H1 (cell line): ENCODE results near the gene PTPRT. TPM values are rescaled to one million over a fixed set of nuclear protein-coding genes. Genes with fewer than 3 reads are reported as not detected.

ENCODE experiments used
- CTCF ChIA-PET: fragments of 300-600 bp; sonication (Branson Sonifier 250); formaldehyde crosslinking; loops from one replicate; lab custom pipeline; 2021; ENCODE audit not compliant: partially characterized antibody; lab: Charles Lee
- POLR2A ChIA-PET: fragments of 300-600 bp; sonication (Branson Sonifier 250); formaldehyde crosslinking; loops from one replicate; lab custom pipeline; 2021; ENCODE audit warnings: inconsistent platforms; ENCODE audit not compliant: partially characterized antibody; lab: Charles Lee
- DNase-seq, 2 experiments: peaks; one replicate each; pipeline versions ENCODE4 v3.0.0 to v3.0.0-alpha.2; 2010 to 2022; ENCODE audit warnings: low spot score in 2 of 2, low read depth in 1 of 2, mixed read lengths in 1 of 2
- FAIRE-seq: peaks from 2 replicates; lab custom pipeline; 2011; peaks lifted over from hg19 to GRCh38; lab: Jason Lieb, UNC
- H2AFZ ChIP-seq: 2 replicates; pipeline ENCODE4 v1.8.1; 2012; ENCODE audit warnings: low read length, inconsistent platforms
- H2AK5ac ChIP-seq: 2 replicates; pipeline ENCODE4 v1.6.1; 2013; ENCODE audit warnings: low read depth, low read length
- H2BK120ac ChIP-seq: replicated peaks from 2 replicates; pipeline ENCODE3; 2013; ENCODE audit warnings: low read depth, low read length, inconsistent platforms
- H2BK12ac ChIP-seq: 2 replicates; pipeline ENCODE4 v1.6.1; 2013; ENCODE audit warnings: low read depth, low read length
- H2BK15ac ChIP-seq: 2 replicates; pipeline ENCODE4 v1.6.1; 2013; ENCODE audit warnings: low read length
- H2BK20ac ChIP-seq: 2 replicates; pipeline ENCODE4 v1.6.1; 2013; ENCODE audit warnings: low read length
- H2BK5ac ChIP-seq: 2 replicates; pipeline ENCODE4 v1.6.1; 2013; ENCODE audit warnings: low read depth, low read length
- H3K14ac ChIP-seq: 2 replicates; pipeline ENCODE4 v1.6.1; 2013; ENCODE audit warnings: inconsistent platforms; ENCODE audit not compliant: insufficient read length
- H3K18ac ChIP-seq: 2 replicates; pipeline ENCODE4 v1.6.1; 2013; ENCODE audit warnings: low read length; ENCODE audit errors: extremely low read depth
- H3K23ac ChIP-seq: 2 replicates; pipeline ENCODE4 v1.6.1; 2013; ENCODE audit warnings: inconsistent platforms; ENCODE audit not compliant: insufficient read length
- H3K23me2 ChIP-seq: 2 replicates; pipeline ENCODE4 v1.6.1; 2013; ENCODE audit warnings: low read depth, low read length
- H3K27ac ChIP-seq: 2 replicates; pipeline ENCODE4 v1.6.1; 2011; ENCODE audit warnings: low read depth, low read length, inconsistent platforms
- H3K27me3 ChIP-seq, 4 experiments: replicated peaks in 1 of 4; 1 replicate in 1 of 4; 2 replicates in 3 of 4; pipeline versions ENCODE4 v1.6.1 to v1.8.1; 2011 to 2013; ENCODE audit warnings: low read length in 3 of 4, mild to moderate bottlenecking in 3 of 4, inconsistent platforms in 2 of 4, mixed read lengths in 2 of 4, moderate library complexity in 1 of 4; ENCODE audit not compliant: control insufficient read depth in 3 of 4, insufficient read depth in 3 of 4; ENCODE audit errors: extremely low read depth in 1 of 4
- H3K36me3 ChIP-seq, 4 experiments: 2 replicates each; pipeline versions ENCODE4 v1.6.1 to v1.8.1; 2011 to 2013; ENCODE audit warnings: mild to moderate bottlenecking in 4 of 4, low read length in 3 of 4, moderate library complexity in 2 of 4, control low read depth in 1 of 4, inconsistent platforms in 1 of 4; ENCODE audit not compliant: insufficient read depth in 4 of 4, control insufficient read depth in 2 of 4
- H3K4ac ChIP-seq: replicated peaks from 2 replicates; pipeline ENCODE3; 2013; ENCODE audit warnings: low read length, low read depth, mixed read lengths, inconsistent platforms; ENCODE audit not compliant: insufficient read length
- H3K4me1 ChIP-seq, 4 experiments: replicated peaks in 1 of 4; 1 replicate in 1 of 4; 2 replicates in 3 of 4; pipeline versions ENCODE4 v1.6.1 to v1.8.1; 2011 to 2013; ENCODE audit warnings: low read length in 3 of 4, inconsistent platforms in 2 of 4, mixed read lengths in 1 of 4; ENCODE audit not compliant: insufficient read depth in 4 of 4, control insufficient read depth in 3 of 4
- H3K4me2 ChIP-seq, 2 experiments: 2 replicates each; pipeline versions ENCODE4 v1.6.1 to v1.8.1; 2011 to 2013; ENCODE audit warnings: low read depth in 2 of 2, low read length in 2 of 2, control low read depth in 1 of 2, inconsistent platforms in 1 of 2, mild to moderate bottlenecking in 1 of 2; ENCODE audit not compliant: insufficient read depth in 1 of 2
- H3K4me3 ChIP-seq, 4 experiments: fragments of 200-600, 300-600 bp in 1 of 4; sonication (generic), shearing (Covaris generic), sonication (Bioruptor Twin) in 1 of 4; 2 replicates each; pipeline versions ENCODE4 v1.5.1 to v1.8.1; 2011 to 2016; ENCODE audit warnings: low read length in 4 of 4, low read depth in 3 of 4, control low read depth in 2 of 4, inconsistent platforms in 2 of 4, mild to moderate bottlenecking in 2 of 4, mixed read lengths in 1 of 4, moderate library complexity in 1 of 4; ENCODE audit not compliant: insufficient read depth in 2 of 4; ENCODE audit errors: extremely low read depth in 1 of 4
- H3K56ac ChIP-seq: replicated peaks from 2 replicates; pipeline ENCODE3; 2013; ENCODE audit warnings: low read depth, mild to moderate bottlenecking, mixed read lengths, low read length, inconsistent platforms; ENCODE audit not compliant: insufficient read length
- H3K79me1 ChIP-seq: 2 replicates; pipeline ENCODE4 v1.6.1; 2013; ENCODE audit warnings: low read depth, low read length, control low read depth
- H3K79me2 ChIP-seq, 2 experiments: 2 replicates each; pipeline versions ENCODE4 v1.6.1 to v1.8.1; 2012 to 2013; ENCODE audit warnings: low read length in 2 of 2, mild to moderate bottlenecking in 2 of 2, inconsistent platforms in 1 of 2; ENCODE audit not compliant: insufficient read depth in 2 of 2, control insufficient read depth in 1 of 2
- H3K9ac ChIP-seq, 4 experiments: replicated peaks in 1 of 4; 1 replicate in 1 of 4; 2 replicates in 3 of 4; pipeline versions ENCODE4 v1.6.1 to v1.8.1; 2011 to 2013; ENCODE audit warnings: low read depth in 3 of 4, low read length in 3 of 4, control low read depth in 2 of 4, mild to moderate bottlenecking in 2 of 4, moderate library complexity in 2 of 4, inconsistent platforms in 1 of 4; ENCODE audit errors: extremely low read depth in 1 of 4
- H3K9me3 ChIP-seq, 2 experiments: 2 replicates each; pipeline versions ENCODE4 v1.6.1 to v1.8.1; 2012 to 2013; ENCODE audit warnings: mild to moderate bottlenecking in 2 of 2, moderate library complexity in 2 of 2, control low read depth in 1 of 2, inconsistent platforms in 1 of 2, low read depth in 1 of 2, low read length in 1 of 2, mixed read lengths in 1 of 2; ENCODE audit not compliant: insufficient read depth in 2 of 2
- H4K20me1 ChIP-seq, 2 experiments: replicated peaks in 1 of 2; 2 replicates each; pipeline versions ENCODE3 to v1.8.1; 2011 to 2013; ENCODE audit warnings: inconsistent platforms in 2 of 2, low read length in 2 of 2, mild to moderate bottlenecking in 1 of 2; ENCODE audit not compliant: insufficient read depth in 2 of 2, control insufficient read depth in 1 of 2
- H4K5ac ChIP-seq: 2 replicates; pipeline ENCODE4 v1.6.1; 2013; ENCODE audit warnings: low read length, low read depth, mixed read lengths, inconsistent platforms; ENCODE audit not compliant: insufficient read length
- H4K8ac ChIP-seq: 2 replicates; pipeline ENCODE4 v1.8.0; 2013; ENCODE audit warnings: mild to moderate bottlenecking, moderate library complexity, low read length, inconsistent platforms; ENCODE audit not compliant: insufficient read depth; ENCODE audit errors: extremely low read depth
- H4K91ac ChIP-seq: replicated peaks from 2 replicates; pipeline ENCODE3; 2013; ENCODE audit warnings: low read length, mixed read lengths, inconsistent platforms; ENCODE audit not compliant: insufficient read length
- BRCA1 ChIP-seq: IDR thresholded peaks from 2 replicates; pipeline ENCODE4 v1.6.1; 2012; ENCODE audit warnings: low read depth, low read length, improper control_type of control experiment
- CBX5 ChIP-seq: fragments of 300-800, 300-1000 bp; sonication (generic); IDR thresholded peaks from 2 replicates; pipeline ENCODE4 v1.7.1; 2016; ENCODE audit warnings: antibody characterized with exemption, low read length, low read depth
- CEBPB ChIP-seq: IDR thresholded peaks from 2 replicates; pipeline ENCODE4 v1.6.1; 2012; ENCODE audit warnings: low read depth, low read length
- CHD2 ChIP-seq: IDR thresholded peaks from 2 replicates; pipeline ENCODE4 v1.6.1; 2012; ENCODE audit warnings: low read length, improper control_type of control experiment
- CREB1 ChIP-seq: IDR thresholded peaks from 2 replicates; pipeline ENCODE4 v1.6.1; 2012; ENCODE audit warnings: inconsistent platforms
- CTBP2 ChIP-seq: IDR thresholded peaks from 2 replicates; pipeline ENCODE4 v1.7.0; 2011; ENCODE audit warnings: borderline replicate concordance, mild to moderate bottlenecking, moderate library complexity, mixed read lengths, low read length; ENCODE audit not compliant: insufficient read depth, insufficient read length
- EGR1 ChIP-seq: IDR thresholded peaks from 2 replicates; pipeline ENCODE4 v1.6.1; 2011; ENCODE audit warnings: low read depth, low read length, borderline replicate concordance
- HDAC2 ChIP-seq, 2 experiments: fragments of 300-600 bp in 1 of 2; sonication (generic) in 1 of 2; IDR thresholded peaks; 2 replicates each; pipeline ENCODE4 v1.6.1; 2011 to 2012; ENCODE audit warnings: low read depth in 2 of 2, low read length in 2 of 2, mild to moderate bottlenecking in 2 of 2, moderate library complexity in 2 of 2, borderline replicate concordance in 1 of 2, inconsistent platforms in 1 of 2
- KDM5A ChIP-seq: fragments of 200-600 bp; IDR thresholded peaks from 2 replicates; pipeline ENCODE4 v1.7.1; 2012; ENCODE audit warnings: mild to moderate bottlenecking, low read length, inconsistent platforms, mixed read lengths
- MAFK ChIP-seq: IDR thresholded peaks from 2 replicates; pipeline ENCODE4 v1.6.1; 2012; ENCODE audit warnings: low read depth, mild to moderate bottlenecking, improper control_type of control experiment, low read length
- RBBP5 ChIP-seq: IDR thresholded peaks from 2 replicates; pipeline ENCODE4 v1.7.1; 2012; ENCODE audit warnings: low read depth, mild to moderate bottlenecking, inconsistent platforms, low read length, moderate library complexity, borderline replicate concordance
- SIN3A ChIP-seq, 2 experiments: IDR thresholded peaks in 1 of 2; conservative IDR thresholded peaks in 1 of 2; 2 replicates each; pipeline ENCODE4 v1.6.1; 2011 to 2012; ENCODE audit warnings: low read length in 2 of 2, improper control_type of control experiment in 1 of 2, low read depth in 1 of 2, mild to moderate bottlenecking in 1 of 2
- SIX5 ChIP-seq: IDR thresholded peaks from 2 replicates; pipeline ENCODE4 v1.6.1; 2011; ENCODE audit warnings: mild to moderate bottlenecking, low read depth, low read length
- SP1 ChIP-seq: IDR thresholded peaks from 2 replicates; pipeline ENCODE4 v1.6.1; 2011; ENCODE audit warnings: low read depth, low read length
- TBP ChIP-seq: IDR thresholded peaks from 2 replicates; pipeline ENCODE4 v1.6.1; 2011; ENCODE audit warnings: low read depth, low read length, improper control_type of control experiment
- USF2 ChIP-seq: IDR thresholded peaks from 2 replicates; pipeline ENCODE4 v1.6.1; 2011; ENCODE audit warnings: low read length, improper control_type of control experiment
- polyA plus RNA-seq, 7 experiments: library from polyadenylated mRNA; depleted of rRNA in 3 of 7; stranded (reverse) in 5 of 7; unstranded in 2 of 7; fragments of >200 nt in 5 of 7; fragments of 200-250 nt in 2 of 7; gene quantifications; 1 replicate in 5 of 7; 2 replicates in 1 of 7; 4 replicates in 1 of 7; pipeline versions ENCODE4 v1.2.1 to v1.2.3, GENCODE V29; 2011 to 2013; ENCODE audit warnings: missing spikeins in 2 of 7, mixed read lengths in 2 of 7
- total RNA-seq: library from RNA; stranded (reverse); fragmentation: NEBNext Ultra II Directional; extraction: Animal tissue kit (Norgen Biotek cat#: 25700); gene quantifications from 2 replicates; pipeline ENCODE4 v1.2.1, GENCODE V29; 2021

The PTPRT gene
- total and polyA plus RNA-seq, 2 of the 8 experiments (the other 6 are each of a cell fraction or from before 2014, with no cell fraction given) = 0.33 to 1.8 TPM

GRCh38 chr20:42852691-42853090 is 337.0 kb downstream of the PTPRT start:
- no peak overlapping the region for H2BK5ac ChIP-seq
- H4K5ac ChIP-seq = no peak overlapping the region
- H2AK5ac ChIP-seq = no peak overlapping the region
- no peak overlapping the region for H4K91ac ChIP-seq
- no peak overlapping the region for H3K9ac ChIP-seq
- no peak overlapping the region for H2AFZ ChIP-seq
- H3K9me3 ChIP-seq = no peaks in the 10 kb centered on the region
- H3K23ac ChIP-seq = no peak overlapping the region
- no peaks in the 10 kb centered on the region for H3K4me1 ChIP-seq
- no peak overlapping the region for H3K56ac ChIP-seq
- no peaks in the 10 kb centered on the region for H3K27me3 ChIP-seq
- H2BK120ac ChIP-seq = no peak overlapping the region
- no peak overlapping the region for H2BK20ac ChIP-seq
- no peak overlapping the region for H3K4ac ChIP-seq
- CTCF ChIA-PET = interaction anchor here (0.7 to 1.1 kb wide), 2 partner anchors 11 kb away, joined by 4 read pairs; no protein-coding TSS in a partner anchor
- FAIRE-seq (no peak), DNase-seq (no peak)
- H3K4me2 ChIP-seq = no peak overlapping the region
- H3K27ac ChIP-seq = no peak overlapping the region
- no peaks in the 10 kb centered on the region for H3K23me2 ChIP-seq
- H3K79me1 ChIP-seq = no peaks in the 10 kb centered on the region
- no peak overlapping the region for H2BK15ac ChIP-seq
- no peaks in the 10 kb centered on the region for H4K20me1 ChIP-seq
- H2BK12ac ChIP-seq = no peak overlapping the region
- H3K36me3 ChIP-seq = no peaks in the 10 kb centered on the region
- POLR2A ChIA-PET = no interaction called here
- no peak overlapping the region for H3K4me3 ChIP-seq
- no peaks in the 10 kb centered on the region for H3K79me2 ChIP-seq
- H3K14ac ChIP-seq = no peak overlapping the region
- no peak overlapping the region for H3K18ac ChIP-seq
- no peak overlapping the region for H4K8ac ChIP-seq
- TF ChIP-seq CEBPB (no peak), CHD2 (no peak), CBX5 (no peak), BRCA1 (no peak), CTBP2 (no peak), USF2 (no peak), SIX5 (no peak), KDM5A (no peak), HDAC2 (IDR thresholded peaks at IDR 0.05; ENCODE audit: borderline replicate concordance in 1 of 2, low read depth in 2 of 2, low read length in 2 of 2) (no peak), EGR1 (no peak), SIN3A (conservative IDR thresholded peaks at IDR 0.05 in 1 of 2, IDR thresholded peaks at IDR 0.05 in 1 of 2; ENCODE audit: low read depth in 1 of 2, low read length in 2 of 2) (no peak), CREB1 (no peak), SP1 (no peak), TBP (no peak), RBBP5 (no peak), MAFK (no peak)
